H9 (cell line): ENCODE results near the gene ACOT6. TPM values are rescaled to one million over a fixed set of nuclear protein-coding genes. Genes with fewer than 3 reads are reported as not detected.
"Not testable (repeated sequence)": the region's sequence is repeated elsewhere in the genome, so short reads cannot be mapped to it uniquely, and the experiment has no call there.

ENCODE experiments used
- DNase-seq: peaks from one replicate; pipeline ENCODE4 v3.0.0-alpha.2; 2017
- H2AFZ ChIP-seq: one replicate; pipeline ENCODE4 v1.6.1; 2013; ENCODE audit warnings: mild to moderate bottlenecking, low read length, control low read depth, moderate library complexity
- H2AK5ac ChIP-seq: 2 replicates; pipeline ENCODE4 v1.6.1; 2013; ENCODE audit warnings: low read length, control low read depth, mixed read lengths; ENCODE audit not compliant: insufficient read length
- H2BK120ac ChIP-seq: one replicate; pipeline ENCODE4 v1.6.1; 2013; ENCODE audit warnings: low read depth, mild to moderate bottlenecking, low read length, control low read depth, inconsistent platforms; ENCODE audit not compliant: poor library complexity, severe bottlenecking
- H2BK12ac ChIP-seq: 2 replicates; pipeline ENCODE4 v1.6.1; 2013; ENCODE audit warnings: low read length, control low read depth, mixed read lengths, low read depth; ENCODE audit not compliant: insufficient read length
- H2BK15ac ChIP-seq: 2 replicates; pipeline ENCODE4 v1.6.1; 2013; ENCODE audit warnings: low read depth, low read length, control low read depth
- H2BK20ac ChIP-seq: one replicate; pipeline ENCODE4 v1.6.1; 2013; ENCODE audit warnings: low read depth, mild to moderate bottlenecking, low read length, control low read depth, inconsistent platforms; ENCODE audit not compliant: poor library complexity, severe bottlenecking
- H2BK5ac ChIP-seq: 2 replicates; pipeline ENCODE4 v1.6.1; 2013; ENCODE audit warnings: low read length, control low read depth, mixed read lengths; ENCODE audit not compliant: insufficient read length
- H3K14ac ChIP-seq: 2 replicates; pipeline ENCODE4 v1.6.1; 2013; ENCODE audit warnings: low read length, control low read depth; ENCODE audit not compliant: insufficient read depth
- H3K18ac ChIP-seq: 2 replicates; pipeline ENCODE4 v1.6.1; 2013; ENCODE audit warnings: low read depth, mild to moderate bottlenecking, mixed read lengths, low read length, control low read depth; ENCODE audit not compliant: insufficient read length
- H3K23ac ChIP-seq: 2 replicates; pipeline ENCODE4 v1.6.1; 2013; ENCODE audit warnings: low read length, control low read depth, mixed read lengths, low read depth; ENCODE audit not compliant: insufficient read length
- H3K23me2 ChIP-seq: 2 replicates; pipeline ENCODE4 v1.6.1; 2013; ENCODE audit warnings: low read depth, mild to moderate bottlenecking, mixed read lengths, low read length, control low read depth; ENCODE audit not compliant: insufficient read length, poor library complexity, severe bottlenecking
- H3K27ac ChIP-seq: 2 replicates; pipeline ENCODE4 v1.5.1; 2013; ENCODE audit warnings: low read length, control low read depth, mixed read lengths, low read depth; ENCODE audit not compliant: insufficient read length
- H3K27me3 ChIP-seq: 2 replicates; pipeline ENCODE4 v1.6.1; 2013; ENCODE audit warnings: low read length, control low read depth, inconsistent platforms; ENCODE audit not compliant: insufficient read depth
- H3K4ac ChIP-seq: 2 replicates; pipeline ENCODE4 v1.6.1; 2013; ENCODE audit warnings: low read depth, mild to moderate bottlenecking, control low read depth, inconsistent platforms, low read length, moderate library complexity
- H3K4me1 ChIP-seq: 2 replicates; pipeline ENCODE4 v1.6.1; 2013; ENCODE audit warnings: low read length, control low read depth, inconsistent platforms; ENCODE audit not compliant: insufficient read depth
- H3K4me2 ChIP-seq: 2 replicates; pipeline ENCODE4 v1.6.1; 2013; ENCODE audit warnings: low read length, control low read depth, mixed read lengths; ENCODE audit not compliant: insufficient read length, insufficient read depth
- H3K56ac ChIP-seq: 2 replicates; pipeline ENCODE4 v1.6.1; 2013; ENCODE audit warnings: low read depth, mild to moderate bottlenecking, mixed read lengths, low read length, control low read depth; ENCODE audit not compliant: insufficient read length
- H3K79me1 ChIP-seq: 2 replicates; pipeline ENCODE4 v1.6.1; 2013; ENCODE audit warnings: low read depth, mild to moderate bottlenecking, moderate library complexity, low read length, control low read depth, inconsistent platforms; ENCODE audit not compliant: insufficient read depth, poor library complexity, severe bottlenecking
- H3K79me2 ChIP-seq: 2 replicates; pipeline ENCODE4 v1.6.1; 2013; ENCODE audit warnings: low read length, control low read depth, inconsistent platforms; ENCODE audit not compliant: insufficient read depth
- H3K9ac ChIP-seq: 2 replicates; pipeline ENCODE4 v1.6.1; 2013; ENCODE audit warnings: low read length, control low read depth, mixed read lengths; ENCODE audit not compliant: insufficient read length; ENCODE audit errors: extremely low read depth
- H3K9me3 ChIP-seq: one replicate; pipeline ENCODE4 v1.6.1; 2013; ENCODE audit warnings: low read depth, low read length, inconsistent platforms; ENCODE audit not compliant: control insufficient read depth
- H3T11ph ChIP-seq: one replicate; pipeline ENCODE4 v1.6.1; 2013; ENCODE audit warnings: mild to moderate bottlenecking, low read length, control low read depth, inconsistent platforms
- H4K20me1 ChIP-seq: one replicate; pipeline ENCODE4 v1.6.1; 2013; ENCODE audit not compliant: control insufficient read depth, insufficient read length, insufficient read depth
- H4K5ac ChIP-seq: 2 replicates; pipeline ENCODE4 v1.6.1; 2013; ENCODE audit warnings: low read depth, mild to moderate bottlenecking, mixed read lengths, low read length, control low read depth; ENCODE audit not compliant: insufficient read length
- H4K8ac ChIP-seq: replicated peaks from 2 replicates; pipeline ENCODE4 v1.6.1; 2013; ENCODE audit warnings: low read length, control low read depth, mixed read lengths, low read depth; ENCODE audit not compliant: insufficient read length
- H4K91ac ChIP-seq: 2 replicates; pipeline ENCODE4 v1.6.1; 2013; ENCODE audit warnings: low read depth, mild to moderate bottlenecking, moderate library complexity, mixed read lengths, low read length, control low read depth; ENCODE audit not compliant: insufficient read length
- H3K27ac Mint-ChIP-seq, 3 experiments: 2 replicates in 2 of 3; 3 replicates in 1 of 3; pipeline ENCODE4 v1.8.0; 2020 to 2021; ENCODE audit warnings: mixed read lengths in 3 of 3, mild to moderate bottlenecking in 1 of 3, moderate library complexity in 1 of 3
- H3K27me3 Mint-ChIP-seq: 2 replicates; pipeline ENCODE4 v1.8.0; 2021; ENCODE audit warnings: low read depth, mild to moderate bottlenecking, moderate library complexity, mixed read lengths
- H3K36me3 Mint-ChIP-seq, 3 experiments: 2 replicates in 2 of 3; 3 replicates in 1 of 3; pipeline ENCODE4 v1.8.0; 2020 to 2021; ENCODE audit warnings: low read depth in 3 of 3, mixed read lengths in 3 of 3; ENCODE audit not compliant: insufficient read depth in 1 of 3
- H3K4me1 Mint-ChIP-seq, 2 experiments: 2 replicates each; pipeline ENCODE4 v1.8.0; 2020; ENCODE audit warnings: mixed read lengths in 2 of 2
- H3K4me3 Mint-ChIP-seq, 2 experiments: 2 replicates in 1 of 2; 3 replicates in 1 of 2; pipeline ENCODE4 v1.8.0; 2020 to 2021; ENCODE audit warnings: mild to moderate bottlenecking in 2 of 2, mixed read lengths in 2 of 2, moderate library complexity in 1 of 2
- H3K9me3 Mint-ChIP-seq, 2 experiments: 2 replicates in 1 of 2; 3 replicates in 1 of 2; pipeline ENCODE4 v1.8.0; 2020; ENCODE audit warnings: mild to moderate bottlenecking in 2 of 2, mixed read lengths in 2 of 2, moderate library complexity in 1 of 2
- CTCF ChIP-seq: fragments of 200-600 bp; sonication (generic); conservative IDR thresholded peaks from 3 replicates; pipeline ENCODE4 v1.8.0; 2021; ENCODE audit warnings: antibody characterized with exemption, mild to moderate bottlenecking
- WGBS: extraction: QIAGEN DNeasy Blood & Tissue Kit; methylation state at CpG from one replicate; pipeline ENCODE4 v1.1.7; 2013; ENCODE audit warnings: missing lambda C conversion rate, low lambda C conversion rate, mixed read lengths; ENCODE audit not compliant: insufficient read length; ENCODE audit errors: extremely low coverage; 5-methylcytosine and 5-hydroxymethylcytosine counted together
- total RNA-seq: library from RNA; stranded (reverse); gene quantifications from 2 replicates; pipeline ENCODE4 v1.2.1, GENCODE V29; 2021

Gene ACOT6
- total RNA-seq, 1 experiment from 2014 or later: not detected

- Histone ChIP-seq H2BK5ac (no peak overlapping the region), H3K56ac (no peak overlapping the region), H3K27ac (no peak overlapping the region), H3K23me2 (no peaks in the 10 kb centered on the region), H3K27me3 (no peaks in the 10 kb centered on the region), H2BK120ac (no peak overlapping the region), H2BK20ac (no peak overlapping the region), H2BK15ac (no peak overlapping the region), H3K18ac (no peak overlapping the region), H3T11ph (no peak overlapping the region), H3K4me2 (no peak overlapping the region), H4K91ac (no peak overlapping the region), H2AFZ (no peak overlapping the region), H3K79me2 (no peaks in the 10 kb centered on the region), H3K9me3 (no peaks in the 10 kb centered on the region), H3K4me1 (no peaks in the 10 kb centered on the region), H4K20me1 (no peaks in the 10 kb centered on the region), H3K14ac (no peak overlapping the region), H2BK12ac (no peak overlapping the region), H4K5ac (no peak overlapping the region), H2AK5ac (no peak overlapping the region), H4K8ac (no peak overlapping the region), H3K4ac (no peak overlapping the region), H3K9ac (no peak overlapping the region), H3K79me1 (peaks cover 2% of the 10 kb centered on the region), H3K23ac (no peak overlapping the region)
- H3K27ac Mint-ChIP-seq: no peak overlapping the region
- H3K9me3 Mint-ChIP-seq: no peaks in the 10 kb centered on the region
- no peak overlapping the region for H3K4me3 Mint-ChIP-seq
- TF ChIP-seq CTCF: no peak
- no peak for DNase-seq
- H3K4me1 Mint-ChIP-seq: 0 out of 4 replicates have a peak, but pooled peaks cover 0 to 2% of the 10 kb centered on the region in 2 experiments
- no CpG with 5 or more reads among the region's 1 CpG for WGBS
- no peaks in the 10 kb centered on the region for H3K27me3 Mint-ChIP-seq
- H3K36me3 Mint-ChIP-seq: peaks cover 2 to 17% (median 16%) of the 10 kb centered on the region in 3 experiments; a peak in 5 of 7 replicates
Measured at GRCh38 chr14:73655851-73656250, 43.5 kb downstream of the ACOT6 start.

- H3K27me3 Mint-ChIP-seq, H2BK12ac ChIP-seq, H3K18ac ChIP-seq: not testable (repeated sequence)
Measured at GRCh38 chr14:73659202-73659601, 46.9 kb downstream of the ACOT6 start.

More at GRCh38 chr14:73659202-73659601, 46.9 kb downstream of the ACOT6 start:
- H3K36me3 Mint-ChIP-seq: peaks cover 7 to 10% (median 8%) of the 10 kb centered on the region in 3 experiments
- not testable (repeated sequence) for H3K27me3 ChIP-seq, H2BK20ac ChIP-seq, H4K91ac ChIP-seq, H3K23me2 ChIP-seq, H2AFZ ChIP-seq, H3K4ac ChIP-seq, H3K23ac ChIP-seq, H3K9ac ChIP-seq, H2BK5ac ChIP-seq, H3K4me1 Mint-ChIP-seq, H4K5ac ChIP-seq, H3K14ac ChIP-seq, H2BK15ac ChIP-seq, H3K79me2 ChIP-seq, H2AK5ac ChIP-seq, H3K9me3 ChIP-seq, H3K4me3 Mint-ChIP-seq, H3K9me3 Mint-ChIP-seq, DNase-seq, H2BK120ac ChIP-seq, H4K20me1 ChIP-seq, H3K79me1 ChIP-seq, H3T11ph ChIP-seq, H3K4me1 ChIP-seq, H3K56ac ChIP-seq, H3K27ac ChIP-seq, H3K27ac Mint-ChIP-seq, H3K4me2 ChIP-seq, H4K8ac ChIP-seq
- WGBS: no CpG with 5 or more reads among the region's 11 CpGs
